ENCODE measurements around the gene GOLGA6L25. TPM values are rescaled to one million over a fixed set of nuclear protein-coding genes. Genes with fewer than 3 reads are reported as not detected.
"Not testable (repeated sequence)": the region's sequence is repeated elsewhere in the genome, so short reads cannot be mapped to it uniquely, and the experiment has no call there.

Gene GOLGA6L25
- polyA plus RNA-seq, 4 donors: not detected

GRCh38 chr15:28589769-28590168 lies 36.4 kb downstream of the GOLGA6L25 start:
- not testable (repeated sequence) for H3K4me1 ChIP-seq (ENCODE audit: control insufficient read depth in 3 of 3, insufficient read depth in 2 of 3, low read depth in 1 of 3, low read length in 2 of 3); DNase-seq; FAIRE-seq; H3K27ac ChIP-seq (ENCODE audit: low read depth in 1 of 3, low read length in 2 of 3); H3K36me3 ChIP-seq (ENCODE audit: control insufficient read depth in 3 of 3, insufficient read depth in 2 of 3, low read depth in 1 of 3, low read length in 3 of 3); H3K9me3 ChIP-seq (ENCODE audit: control insufficient read depth in 2 of 2, insufficient read depth in 1 of 2, low read depth in 1 of 2, low read length in 1 of 2); H3K27me3 ChIP-seq (ENCODE audit: control insufficient read depth in 3 of 3, insufficient read depth in 3 of 3, low read length in 3 of 3)
- peak overlapping the region; percentile 22 to 39 (median 28) for H3K4me3 ChIP-seq (ENCODE audit: low read depth in 1 of 3, low read length in 3 of 3)
- WGBS, 3 donors: 1 to 3% (median 1%) methylated on average over 5 to 9 of the region's 9 CpGs

GRCh38 chr15:28592395-28592794 lies 39.0 kb downstream of the GOLGA6L25 start:
- DNase-seq; H3K9me3 ChIP-seq (ENCODE audit: control insufficient read depth in 2 of 2, insufficient read depth in 1 of 2, low read depth in 1 of 2, low read length in 1 of 2); H3K27me3 ChIP-seq (ENCODE audit: control insufficient read depth in 3 of 3, insufficient read depth in 3 of 3, low read length in 3 of 3); H3K4me3 ChIP-seq (ENCODE audit: low read depth in 1 of 3, low read length in 3 of 3); H3K27ac ChIP-seq (ENCODE audit: low read depth in 1 of 3, low read length in 2 of 3); FAIRE-seq; H3K36me3 ChIP-seq (ENCODE audit: control insufficient read depth in 3 of 3, insufficient read depth in 2 of 3, low read depth in 1 of 3, low read length in 3 of 3); H3K4me1 ChIP-seq (ENCODE audit: control insufficient read depth in 3 of 3, insufficient read depth in 2 of 3, low read depth in 1 of 3, low read length in 2 of 3): not testable (repeated sequence)
- WGBS, 3 donors: no CpG with 5 or more reads among the region's 3 CpGs

- DNase-seq; H3K27me3 ChIP-seq (ENCODE audit: control insufficient read depth in 3 of 3, insufficient read depth in 3 of 3, low read length in 3 of 3); H3K27ac ChIP-seq (ENCODE audit: low read depth in 1 of 3, low read length in 2 of 3); H3K9me3 ChIP-seq (ENCODE audit: control insufficient read depth in 2 of 2, insufficient read depth in 1 of 2, low read depth in 1 of 2, low read length in 1 of 2); H3K4me1 ChIP-seq (ENCODE audit: control insufficient read depth in 3 of 3, insufficient read depth in 2 of 3, low read depth in 1 of 3, low read length in 2 of 3); FAIRE-seq; H3K4me3 ChIP-seq (ENCODE audit: low read depth in 1 of 3, low read length in 3 of 3); H3K36me3 ChIP-seq (ENCODE audit: control insufficient read depth in 3 of 3, insufficient read depth in 2 of 3, low read depth in 1 of 3, low read length in 3 of 3): not testable (repeated sequence)
- 91 to 100% (median 100%) methylated on average over 1 of the region's 5 CpGs for whole genome bisulfite sequencing, 3 donors
Observed at GRCh38 chr15:28593424-28594129, 40.2 kb downstream of the GOLGA6L25 start.

- H3K9me3 ChIP-seq (ENCODE audit: control insufficient read depth in 2 of 2, insufficient read depth in 1 of 2, low read depth in 1 of 2, low read length in 1 of 2); H3K4me1 ChIP-seq (ENCODE audit: control insufficient read depth in 3 of 3, insufficient read depth in 2 of 3, low read depth in 1 of 3, low read length in 2 of 3); DNase-seq; H3K27me3 ChIP-seq (ENCODE audit: control insufficient read depth in 3 of 3, insufficient read depth in 3 of 3, low read length in 3 of 3); FAIRE-seq; H3K4me3 ChIP-seq (ENCODE audit: low read depth in 1 of 3, low read length in 3 of 3); H3K36me3 ChIP-seq (ENCODE audit: control insufficient read depth in 3 of 3, insufficient read depth in 2 of 3, low read depth in 1 of 3, low read length in 3 of 3); H3K27ac ChIP-seq (ENCODE audit: low read depth in 1 of 3, low read length in 2 of 3): not testable (repeated sequence)
- no CpG with 5 or more reads among the region's 10 CpGs for WGBS, 3 donors
Observed at GRCh38 chr15:28597471-28597870, 44.1 kb downstream of the GOLGA6L25 start.

- H3K4me3 ChIP-seq (ENCODE audit: low read depth in 1 of 3, low read length in 3 of 3); DNase-seq; H3K27ac ChIP-seq (ENCODE audit: low read depth in 1 of 3, low read length in 2 of 3); H3K4me1 ChIP-seq (ENCODE audit: control insufficient read depth in 3 of 3, insufficient read depth in 2 of 3, low read depth in 1 of 3, low read length in 2 of 3); FAIRE-seq; H3K27me3 ChIP-seq (ENCODE audit: control insufficient read depth in 3 of 3, insufficient read depth in 3 of 3, low read length in 3 of 3); H3K9me3 ChIP-seq (ENCODE audit: control insufficient read depth in 2 of 2, insufficient read depth in 1 of 2, low read depth in 1 of 2, low read length in 1 of 2); H3K36me3 ChIP-seq (ENCODE audit: control insufficient read depth in 3 of 3, insufficient read depth in 2 of 3, low read depth in 1 of 3, low read length in 3 of 3): not testable (repeated sequence)
- WGBS, 3 donors: 83 to 92% (median 85%) methylated on average over 5 of the region's 8 CpGs
Observed at GRCh38 chr15:28598209-28598608, 44.8 kb downstream of the GOLGA6L25 start.

GRCh38 chr15:28602152-28602551 lies 48.8 kb downstream of the GOLGA6L25 start:
- not testable (repeated sequence) for H3K4me1 ChIP-seq (ENCODE audit: control insufficient read depth in 3 of 3, insufficient read depth in 2 of 3, low read depth in 1 of 3, low read length in 2 of 3); H3K36me3 ChIP-seq (ENCODE audit: control insufficient read depth in 3 of 3, insufficient read depth in 2 of 3, low read depth in 1 of 3, low read length in 3 of 3); H3K4me3 ChIP-seq (ENCODE audit: low read depth in 1 of 3, low read length in 3 of 3); DNase-seq; FAIRE-seq; H3K27me3 ChIP-seq (ENCODE audit: control insufficient read depth in 3 of 3, insufficient read depth in 3 of 3, low read length in 3 of 3); H3K9me3 ChIP-seq (ENCODE audit: control insufficient read depth in 2 of 2, insufficient read depth in 1 of 2, low read depth in 1 of 2, low read length in 1 of 2); H3K27ac ChIP-seq (ENCODE audit: low read depth in 1 of 3, low read length in 2 of 3)
- WGBS, 3 donors: 97 to 100% (median 99%) methylated on average over 2 to 4 of the region's 9 CpGs

Other genes with a start within 250 kb of the GOLGA6L25 start
- gene HERC2, start 231.4 kb upstream of the GOLGA6L25 start, polyA plus RNA-seq: 10 to 100 TPM; 23.2 to 45.6 (median 26.9) TPM
- not detected for gene GOLGA6L24, start 195.5 kb upstream of the GOLGA6L25 start, polyA plus RNA-seq
- not detected for gene GOLGA8F, start 174.9 kb upstream of the GOLGA6L25 start, polyA plus RNA-seq
- not detected for gene GOLGA8G, start 20.6 kb upstream of the GOLGA6L25 start, polyA plus RNA-seq
- gene GOLGA8M, start 158.9 kb downstream of the GOLGA6L25 start, polyA plus RNA-seq: under 1 TPM in 2 of 4 donors, not detected in 2; 0.09 to 0.93 TPM

All from small intestine (tissue), 7 donors.